ENCODE measurements around the gene TMEM63C.

DNA sequence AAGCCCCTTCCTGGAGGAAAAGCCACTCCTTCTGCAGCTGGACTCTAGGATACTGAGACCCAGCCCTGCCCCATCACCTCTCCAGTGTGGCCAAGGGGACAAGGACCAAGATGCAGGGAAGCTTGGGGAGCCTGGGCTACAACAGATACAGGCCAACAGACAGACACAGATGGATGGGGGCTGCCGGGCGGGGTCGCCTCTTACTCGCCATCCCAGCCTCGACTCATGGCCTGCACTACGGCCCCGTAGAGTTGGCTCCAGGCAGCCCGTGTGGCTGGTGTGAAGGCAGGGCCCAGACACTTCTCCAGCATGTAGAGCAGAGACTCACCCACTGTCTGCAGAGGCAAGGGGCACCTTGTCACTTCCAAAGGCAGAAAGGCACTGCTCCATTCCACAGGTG, 84.7 kb downstream of the TMEM63C start:
- TF ChIP-seq, protein P1, sequence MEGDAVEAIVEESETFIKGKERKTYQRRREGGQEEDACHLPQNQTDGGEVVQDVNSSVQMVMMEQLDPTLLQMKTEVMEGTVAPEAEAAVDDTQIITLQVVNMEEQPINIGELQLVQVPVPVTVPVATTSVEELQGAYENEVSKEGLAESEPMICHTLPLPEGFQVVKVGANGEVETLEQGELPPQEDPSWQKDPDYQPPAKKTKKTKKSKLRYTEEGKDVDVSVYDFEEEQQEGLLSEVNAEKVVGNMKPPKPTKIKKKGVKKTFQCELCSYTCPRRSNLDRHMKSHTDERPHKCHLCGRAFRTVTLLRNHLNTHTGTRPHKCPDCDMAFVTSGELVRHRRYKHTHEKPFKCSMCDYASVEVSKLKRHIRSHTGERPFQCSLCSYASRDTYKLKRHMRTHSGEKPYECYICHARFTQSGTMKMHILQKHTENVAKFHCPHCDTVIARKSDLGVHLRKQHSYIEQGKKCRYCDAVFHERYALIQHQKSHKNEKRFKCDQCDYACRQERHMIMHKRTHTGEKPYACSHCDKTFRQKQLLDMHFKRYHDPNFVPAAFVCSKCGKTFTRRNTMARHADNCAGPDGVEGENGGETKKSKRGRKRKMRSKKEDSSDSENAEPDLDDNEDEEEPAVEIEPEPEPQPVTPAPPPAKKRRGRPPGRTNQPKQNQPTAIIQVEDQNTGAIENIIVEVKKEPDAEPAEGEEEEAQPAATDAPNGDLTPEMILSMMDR (IDR thresholded peaks at IDR 0.05): no peak
- no peak for TF ChIP-seq EZH2 (IDR thresholded peaks at IDR 0.05; ENCODE audit: borderline replicate concordance, insufficient read depth, low read depth, low read length, poor library complexity, severe bottlenecking)
